OCI-LY1 (cell line): ENCODE data around the gene IDUA.

Experiments used
- H2AFZ ChIP-seq: fragments of 200-600 bp; sonication (generic), shearing (Covaris generic); 2 replicates; pipeline ENCODE4 v1.6.0; 2014; ENCODE audit warnings: antibody characterized with exemption, mild to moderate bottlenecking, low read length
- H3F3A ChIP-seq: fragments of 200-600 bp; sonication (generic), shearing (Covaris generic); 2 replicates; pipeline ENCODE4 v1.6.0; 2014; ENCODE audit warnings: mild to moderate bottlenecking, antibody characterized with exemption, low read length, moderate library complexity; ENCODE audit not compliant: insufficient read depth
- H3K27ac ChIP-seq: fragments of 200-600 bp; sonication (generic); 2 replicates; pipeline ENCODE4 v1.5.1; 2014; ENCODE audit warnings: low read length, mixed run types, mild to moderate bottlenecking, low read depth; ENCODE audit not compliant: poor library complexity, severe bottlenecking
- H3K27me3 ChIP-seq: fragments of 200-600 bp; sonication (generic); 2 replicates; pipeline ENCODE4 v1.6.0; 2014; ENCODE audit warnings: antibody characterized with exemption, mild to moderate bottlenecking, low read length, moderate library complexity; ENCODE audit not compliant: insufficient read depth
- H3K36me3 ChIP-seq: fragments of 200-600 bp; sonication (generic); 2 replicates; pipeline ENCODE4 v1.6.1; 2014; ENCODE audit warnings: mild to moderate bottlenecking, antibody characterized with exemption, low read length, moderate library complexity, mixed read lengths; ENCODE audit not compliant: insufficient read depth
- H3K4me1 ChIP-seq: fragments of 200-600 bp; sonication (generic); 2 replicates; pipeline ENCODE4 v1.5.1; 2014; ENCODE audit warnings: mild to moderate bottlenecking, low read length, moderate library complexity; ENCODE audit not compliant: insufficient read depth, severe bottlenecking
- H3K4me2 ChIP-seq: fragments of 200-600 bp; sonication (generic), shearing (Covaris generic); 2 replicates; pipeline ENCODE4 v1.6.1; 2014; ENCODE audit warnings: low read length
- H3K4me3 ChIP-seq: fragments of 200-600 bp; sonication (generic); 2 replicates; pipeline ENCODE4 v1.5.1; 2014; ENCODE audit warnings: low read length, low read depth, mild to moderate bottlenecking, mixed read lengths; ENCODE audit not compliant: poor library complexity, severe bottlenecking
- H3K79me2 ChIP-seq: fragments of 200-600 bp; shearing (Covaris generic); 2 replicates; pipeline ENCODE4 v1.6.1; 2016; ENCODE audit warnings: mixed run types, low read length, mixed read lengths; ENCODE audit not compliant: insufficient read depth
- H3K9ac ChIP-seq: fragments of 200-600 bp; sonication (generic), shearing (Covaris generic); 2 replicates; pipeline ENCODE4 v1.6.1; 2014; ENCODE audit warnings: mild to moderate bottlenecking, low read length, mixed read lengths
- H3K9me2 ChIP-seq: fragments of 200-600 bp; sonication (generic), shearing (Covaris generic); 2 replicates; pipeline ENCODE4 v1.6.1; 2014; ENCODE audit warnings: low read depth, mild to moderate bottlenecking, low read length, mixed read lengths
- H3K9me3 ChIP-seq: fragments of 200-600 bp; shearing (Covaris generic); 2 replicates; pipeline ENCODE4 v1.6.1; 2014; ENCODE audit warnings: low read length, mixed read lengths
- H4K20me1 ChIP-seq: fragments of 200-600 bp; sonication (generic), shearing (Covaris generic); 2 replicates; pipeline ENCODE4 v1.6.0; 2016; ENCODE audit warnings: mild to moderate bottlenecking, low read length; ENCODE audit not compliant: insufficient read depth
- CTCF ChIP-seq: fragments of 200-600 bp; sonication (generic), shearing (Covaris generic); IDR thresholded peaks from 2 replicates; pipeline ENCODE4 v1.5.1; 2017; ENCODE audit warnings: mild to moderate bottlenecking, antibody characterized with exemption, low read length, moderate library complexity, mixed read lengths
- EZH2 ChIP-seq: fragments of 200-600 bp; sonication (generic), shearing (Covaris generic); IDR thresholded peaks from 2 replicates; pipeline ENCODE4 v1.8.0; 2017; ENCODE audit warnings: borderline replicate concordance, mixed run types, mild to moderate bottlenecking, antibody characterized with exemption, low read length, moderate library complexity, mixed read lengths

The IDUA gene

GRCh38 chr4:1042352-1043055 lies 55.7 kb downstream of the IDUA start:
- Histone ChIP-seq H3F3A (no peaks in the 10 kb centered on the region), H4K20me1 (no peaks in the 10 kb centered on the region), H3K27me3 (no peaks in the 10 kb centered on the region), H3K4me1 (no peaks in the 10 kb centered on the region), H2AFZ (no peak overlapping the region), H3K9me3 (no peaks in the 10 kb centered on the region), H3K9me2 (no peaks in the 10 kb centered on the region), H3K36me3 (no peaks in the 10 kb centered on the region), H3K79me2 (no peaks in the 10 kb centered on the region), H3K9ac (no peak overlapping the region), H3K27ac (no peak overlapping the region), H3K4me2 (no peak overlapping the region), H3K4me3 (no peak overlapping the region)
- TF ChIP-seq EZH2, result no peak

- no peak overlapping the region for H3K27ac ChIP-seq
These were observed 56.3 kb downstream of the IDUA start for GRCh38 chr4:1043162-1043561.

GRCh38 chr4:1043651-1044468 lies 57.0 kb downstream of the IDUA start:
- Histone ChIP-seq H3F3A (no peaks in the 10 kb centered on the region), H3K79me2 (no peaks in the 10 kb centered on the region), H3K4me2 (no peak overlapping the region), H3K4me1 (no peaks in the 10 kb centered on the region), H4K20me1 (no peaks in the 10 kb centered on the region), H3K9me2 (no peaks in the 10 kb centered on the region), H3K9ac (no peak overlapping the region), H3K27ac (no peak overlapping the region), H3K27me3 (no peaks in the 10 kb centered on the region), H3K36me3 (no peaks in the 10 kb centered on the region), H3K4me3 (no peak overlapping the region), H2AFZ (no peak overlapping the region), H3K9me3 (no peaks in the 10 kb centered on the region)
- TF ChIP-seq CTCF (no peak), EZH2 (no peak)

More at GRCh38 chr4:1043162-1043561, 56.3 kb downstream of the IDUA start:
- Histone ChIP-seq H3K36me3 (no peaks in the 10 kb centered on the region), H3K79me2 (no peaks in the 10 kb centered on the region), H3K4me1 (no peaks in the 10 kb centered on the region), H2AFZ (no peak overlapping the region), H3K4me3 (no peak overlapping the region), H3K4me2 (no peak overlapping the region), H3K9me2 (no peaks in the 10 kb centered on the region), H3F3A (no peaks in the 10 kb centered on the region), H4K20me1 (no peaks in the 10 kb centered on the region), H3K27me3 (no peaks in the 10 kb centered on the region), H3K9me3 (no peaks in the 10 kb centered on the region), H3K9ac (no peak overlapping the region)
- no peak for TF ChIP-seq CTCF
- TF ChIP-seq EZH2, result no peak
